Measurements from ENCODE around the gene FBN1.

Gene FBN1

DNA sequence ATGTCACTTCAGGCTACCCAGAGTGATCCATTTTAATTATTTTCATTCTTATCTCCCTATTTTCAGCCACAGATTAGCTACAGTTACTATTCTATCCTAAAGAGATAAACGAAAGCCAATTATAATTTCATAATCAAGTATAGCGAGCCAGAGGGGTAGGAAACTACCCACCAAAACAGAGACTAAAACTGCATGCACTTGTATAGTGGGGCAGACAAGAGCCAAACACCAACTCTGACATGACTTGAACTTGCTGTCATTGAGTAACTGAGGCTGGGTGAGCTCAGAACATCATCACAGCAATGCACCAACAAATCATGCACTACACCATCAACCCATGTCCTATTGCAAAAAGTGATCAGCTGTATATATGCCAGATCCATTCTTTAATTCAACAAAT lies 64.8 kb downstream of the FBN1 start:
- DNase-seq (ENCODE audit: low read depth): no peak

DNA sequence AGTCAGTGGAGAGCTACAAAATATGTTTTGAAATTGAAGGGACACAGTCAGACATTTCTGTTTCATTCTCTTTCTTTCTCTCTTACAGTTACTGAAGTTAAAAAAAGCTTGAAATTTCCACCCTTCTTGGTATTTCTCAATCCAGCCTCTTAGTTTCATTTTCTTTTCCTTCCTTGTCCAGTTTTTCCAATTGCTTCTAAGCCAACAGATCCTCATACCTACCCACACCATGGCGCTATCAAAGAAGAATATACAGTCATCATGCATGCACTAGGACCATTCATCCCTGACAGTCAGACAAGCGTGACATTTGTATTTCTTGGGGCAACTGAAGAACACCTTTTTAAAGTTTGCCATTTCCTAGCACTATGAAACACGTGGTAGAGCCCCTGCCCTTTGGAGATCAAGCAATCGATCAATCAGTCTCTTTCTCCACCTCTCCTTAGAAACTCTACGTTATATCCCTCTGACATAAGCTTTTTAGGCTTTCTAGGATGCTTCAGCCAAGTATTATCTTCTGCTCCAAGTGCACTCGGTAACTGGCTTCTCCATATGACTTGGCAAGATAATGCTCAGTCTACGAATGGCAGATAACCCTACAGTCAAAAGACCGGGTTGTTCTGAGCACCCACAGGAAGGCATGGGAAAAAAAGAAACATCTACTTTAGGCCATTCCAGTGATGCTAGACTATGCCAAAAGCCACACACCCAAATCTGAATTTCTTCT lies 65.4 kb downstream of the FBN1 start:
- no peak for DNase-seq (ENCODE audit: low read depth)

DNA sequence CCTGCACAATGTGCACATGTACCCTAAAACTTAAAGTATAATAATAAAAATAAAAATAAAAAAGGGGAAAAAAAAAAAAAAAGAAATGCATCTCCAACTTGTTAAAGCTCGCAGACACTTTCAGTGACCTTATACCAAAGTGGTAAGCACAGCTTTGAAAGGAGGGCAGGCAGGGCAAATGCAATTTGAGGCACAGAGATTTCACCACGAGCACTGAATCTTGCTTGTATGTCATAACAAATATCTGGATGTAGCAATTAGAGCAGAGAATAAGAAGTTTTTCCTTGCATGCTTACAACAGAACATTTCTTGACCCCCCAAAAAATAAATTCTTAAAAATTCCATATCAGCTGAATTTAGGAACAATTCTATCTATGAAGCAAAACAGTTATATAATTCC lies 66.5 kb downstream of the FBN1 start:
- DNase-seq (ENCODE audit: low read depth): no peak

DNA sequence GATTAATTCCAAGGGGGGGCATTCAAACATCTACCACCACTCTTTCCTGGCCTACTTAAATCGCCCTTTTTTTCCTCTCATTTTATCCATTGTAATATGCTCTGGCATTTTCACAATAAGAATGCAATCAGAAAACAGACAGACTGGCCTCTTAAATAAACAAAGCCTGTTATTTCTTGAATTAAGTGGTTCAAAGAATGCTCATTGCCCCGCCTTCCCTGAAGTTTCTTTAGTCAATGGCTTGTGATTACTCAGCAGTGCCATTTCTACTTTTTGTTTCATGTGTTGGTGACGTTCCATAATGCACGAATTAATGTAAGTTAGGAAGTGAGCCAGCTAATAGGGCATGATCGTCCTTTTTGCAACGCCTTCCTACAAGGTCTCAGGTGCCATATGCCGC lies 68.0 kb downstream of the FBN1 start:
- peak; percentile 71 for DNase-seq (ENCODE audit: low read depth)

DNA sequence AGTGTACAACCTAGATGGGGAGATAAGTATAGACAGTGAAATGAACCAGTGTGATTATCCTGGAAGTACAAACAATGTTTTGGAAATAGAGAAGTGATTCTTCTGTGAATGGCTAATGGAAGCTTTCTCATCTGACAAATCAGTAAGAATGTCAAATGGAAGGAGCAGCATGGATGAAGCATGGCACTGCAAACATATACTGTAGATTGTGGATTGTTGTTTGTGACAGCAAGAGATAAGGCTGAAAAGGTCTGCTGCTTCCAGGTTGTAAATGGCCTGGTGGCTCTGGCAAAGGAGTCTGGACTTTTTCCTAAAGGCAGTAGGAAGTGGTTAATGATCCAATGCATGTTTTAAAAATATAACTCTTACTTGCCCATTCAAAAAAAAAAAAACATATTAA lies 71.3 kb downstream of the FBN1 start:
- no peak for DNase-seq (ENCODE audit: low read depth)

DNA sequence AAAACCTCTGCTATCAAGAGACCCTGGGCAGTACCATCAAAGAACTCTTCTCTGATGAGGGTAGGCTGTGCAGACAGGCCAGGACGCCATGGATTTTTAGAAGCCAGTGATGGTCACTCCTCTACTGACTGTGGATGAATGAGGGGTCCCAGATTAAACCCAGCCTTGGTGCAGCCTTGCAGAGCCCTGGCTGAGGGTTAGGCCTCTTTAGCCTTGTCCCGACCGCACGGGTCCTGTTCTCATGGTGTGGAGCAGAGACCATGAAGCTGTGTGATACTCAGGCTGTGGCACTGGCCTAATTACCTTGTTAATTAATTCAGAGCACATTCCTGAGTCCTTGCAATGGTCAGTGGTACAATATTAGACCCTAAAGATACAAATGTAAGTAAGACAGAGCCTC lies 71.7 kb downstream of the FBN1 start:
- no peak for DNase-seq (ENCODE audit: low read depth)

DNA sequence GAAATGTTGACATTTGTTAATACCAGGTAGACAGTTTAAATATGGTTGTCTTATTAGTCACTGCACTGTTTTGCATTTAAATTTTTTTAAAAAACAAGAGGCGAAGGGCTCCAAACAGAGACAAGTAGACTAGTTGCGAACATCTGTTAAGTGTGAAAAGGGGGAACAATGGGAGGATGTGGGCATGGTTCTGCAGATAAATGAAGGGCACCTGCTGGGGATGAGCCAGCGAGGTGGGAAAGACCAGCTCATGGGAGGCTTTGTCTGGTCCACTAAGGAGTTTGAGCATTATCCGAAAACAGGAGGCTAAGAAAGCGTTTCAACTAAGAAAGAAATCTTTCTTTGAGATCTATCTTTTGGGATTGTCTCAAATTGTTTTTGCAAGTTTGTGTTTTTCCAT lies 72.7 kb downstream of the FBN1 start:
- no peak for DNase-seq (ENCODE audit: low read depth)

DNA sequence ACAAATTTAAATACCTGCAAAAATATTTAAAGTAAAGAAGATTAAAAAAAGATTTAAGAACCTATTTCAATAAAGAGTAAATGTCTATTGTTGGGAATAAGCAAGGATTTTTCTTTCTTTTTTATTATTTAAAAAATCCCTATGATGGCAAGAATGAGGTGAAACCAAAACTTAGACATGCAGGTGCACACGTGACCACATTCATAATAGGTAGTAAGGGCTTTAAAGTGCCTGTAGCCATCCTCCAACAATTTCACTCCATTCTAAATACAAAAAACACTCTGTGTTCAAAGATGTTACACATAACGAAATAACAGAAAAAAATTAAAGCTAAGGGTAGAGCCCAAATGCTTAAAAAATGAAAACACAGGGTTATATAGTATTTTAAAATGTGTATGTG lies 74.0 kb downstream of the FBN1 start:
- no peak for DNase-seq (ENCODE audit: low read depth)

DNA sequence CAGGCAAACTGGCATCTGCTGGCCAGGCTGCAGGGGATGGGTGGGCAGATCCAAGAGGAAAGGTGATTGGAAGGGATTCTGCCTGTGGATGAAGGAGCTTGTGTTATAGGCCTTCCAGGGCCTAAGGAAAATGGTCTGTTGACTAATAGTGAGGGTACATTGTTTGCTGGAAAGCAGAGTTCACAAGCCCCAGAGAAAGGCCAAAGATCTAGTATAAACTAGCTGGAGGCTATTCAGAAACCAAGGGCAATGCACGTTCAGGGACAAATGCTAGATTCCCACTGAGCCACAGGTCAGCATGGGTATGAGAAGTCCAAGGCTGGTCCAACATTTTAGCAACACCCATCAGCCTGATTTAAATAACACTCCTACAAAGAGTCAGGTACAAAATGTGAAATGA lies 74.7 kb downstream of the FBN1 start:
- no peak for DNase-seq (ENCODE audit: low read depth)

DNA sequence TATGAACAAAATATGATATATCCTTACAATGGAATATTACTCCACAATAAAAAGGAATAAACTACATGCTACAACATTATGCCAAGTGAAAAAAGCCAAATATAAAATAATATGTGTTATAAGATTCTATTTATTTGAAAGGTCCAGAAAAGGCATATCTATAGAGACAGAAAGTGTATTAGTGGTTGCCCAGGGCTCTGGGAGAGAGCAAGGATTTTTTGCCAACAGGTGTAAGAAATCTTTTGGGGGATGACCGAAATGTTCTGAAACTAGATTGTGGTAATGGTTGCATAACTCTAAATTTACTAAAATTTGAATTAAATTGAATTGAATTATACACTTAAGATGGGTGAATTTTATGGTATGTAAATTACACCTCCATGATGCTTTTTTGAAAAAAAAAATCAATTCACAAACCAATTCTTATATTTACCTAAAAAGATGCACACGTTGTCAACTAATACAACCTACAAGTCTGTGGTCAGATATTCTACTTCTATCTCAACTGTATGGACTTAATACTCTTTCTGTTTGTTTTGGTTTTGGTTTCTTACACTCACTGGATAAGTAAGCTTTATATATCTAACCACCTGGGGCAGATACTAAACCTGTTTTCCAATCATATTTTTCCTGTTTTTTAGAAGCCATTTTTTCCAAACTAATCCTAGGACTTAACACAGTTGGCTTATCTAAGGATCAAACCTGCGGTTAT lies 75.8 kb downstream of the FBN1 start:
- DNase-seq (ENCODE audit: low read depth): no peak

DNA sequence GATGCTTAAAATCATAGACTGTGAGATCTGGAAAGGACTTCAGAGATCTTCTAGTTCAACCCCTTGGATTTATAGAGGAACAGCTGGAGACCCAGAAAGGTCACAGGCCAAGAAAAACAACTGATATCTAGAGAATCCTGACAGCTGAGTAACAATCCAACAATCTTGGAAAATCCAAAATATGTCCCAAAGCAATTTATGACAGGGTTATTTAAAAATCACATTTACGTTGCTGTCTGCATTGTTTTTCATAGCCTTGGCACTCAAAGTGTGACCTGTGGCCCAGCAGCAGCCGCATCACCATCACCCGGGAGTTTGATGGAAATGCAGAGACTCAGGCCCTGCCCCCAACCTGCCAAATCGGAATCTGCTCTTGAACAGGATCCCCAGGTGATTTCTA lies 78.8 kb downstream of the FBN1 start:
- DNase-seq (ENCODE audit: low read depth): peak; percentile 72

DNA sequence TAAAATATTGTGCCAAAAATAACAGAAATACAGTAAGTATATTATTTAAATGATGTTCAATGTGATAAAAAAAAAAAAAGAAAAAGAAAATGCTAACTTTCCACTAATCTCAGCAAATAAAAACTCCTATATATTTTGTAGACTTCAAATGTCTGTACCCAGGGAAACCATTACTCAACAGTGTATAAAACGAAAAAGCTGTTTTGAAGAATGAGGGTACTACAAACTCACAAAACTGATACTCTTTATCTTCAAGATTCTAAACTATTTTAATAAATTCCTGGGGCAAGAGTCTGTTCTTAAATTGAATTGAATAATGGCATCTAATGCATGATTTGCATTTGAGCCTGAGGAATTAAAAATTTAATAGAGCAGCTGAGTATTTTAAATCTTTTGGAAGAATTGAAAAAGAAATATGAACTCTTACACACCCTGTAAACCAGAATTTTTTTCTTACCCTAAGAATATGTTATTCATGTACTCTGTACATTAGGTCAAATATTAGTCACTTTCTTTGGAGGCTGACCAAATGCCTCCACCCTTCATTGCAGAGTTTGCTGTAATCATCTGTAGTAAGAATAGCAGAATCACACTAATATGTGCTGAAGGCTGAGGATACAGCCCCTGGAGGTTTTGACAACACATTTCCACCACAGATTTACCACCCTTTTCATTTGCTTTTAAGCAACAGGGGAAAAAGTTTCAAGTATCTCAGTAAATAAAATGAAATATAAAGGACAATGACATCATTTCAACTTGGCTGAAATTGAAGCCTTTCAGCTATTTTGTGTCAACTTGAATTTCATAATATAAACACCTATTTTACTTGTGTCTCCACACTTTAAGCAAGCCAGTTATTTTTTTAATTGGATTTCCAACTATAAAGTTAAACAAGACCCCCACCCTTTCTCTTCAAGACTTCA lies 79.7 kb downstream of the FBN1 start:
- peak; percentile 97 for DNase-seq (ENCODE audit: low read depth)

DNA sequence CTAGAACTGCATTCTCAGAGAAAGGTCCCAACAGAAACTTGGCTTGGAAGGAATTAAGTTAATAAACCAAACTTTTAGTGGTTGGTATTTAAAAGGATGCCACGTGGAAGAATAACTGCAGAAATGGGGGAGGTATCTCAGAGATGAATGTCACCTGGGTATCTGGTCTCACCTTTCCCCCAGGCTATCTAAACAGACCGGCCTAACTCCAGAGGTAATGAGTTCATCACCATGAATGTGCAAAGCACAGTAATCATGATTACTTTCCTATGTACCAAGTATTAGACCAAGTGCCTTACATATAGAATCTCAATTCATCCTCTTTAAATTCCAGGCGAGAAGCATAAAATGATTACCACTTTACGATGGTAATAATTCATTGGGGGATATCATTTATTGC lies 80.8 kb downstream of the FBN1 start:
- no peak for DNase-seq (ENCODE audit: low read depth)

DNA sequence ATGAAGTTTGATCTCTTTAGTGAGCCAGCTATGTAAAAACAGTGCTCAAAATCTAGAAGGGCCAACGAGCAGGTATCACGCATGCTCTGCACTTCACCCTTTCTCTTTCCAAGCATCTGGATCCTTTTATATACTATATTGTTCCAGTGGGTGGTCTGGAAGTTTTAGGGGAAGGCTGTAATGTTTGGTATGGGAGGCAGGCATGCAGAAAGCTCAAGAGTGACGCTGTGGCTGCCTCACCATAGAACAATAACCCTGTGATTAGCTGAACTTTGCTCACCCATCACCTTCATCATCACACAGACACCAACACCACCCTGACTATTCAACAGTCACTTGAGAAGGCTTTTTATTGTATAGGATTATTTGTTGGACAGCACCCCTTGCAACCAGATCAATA lies 81.6 kb downstream of the FBN1 start:
- peak; percentile 51 for DNase-seq (ENCODE audit: low read depth)

DNA sequence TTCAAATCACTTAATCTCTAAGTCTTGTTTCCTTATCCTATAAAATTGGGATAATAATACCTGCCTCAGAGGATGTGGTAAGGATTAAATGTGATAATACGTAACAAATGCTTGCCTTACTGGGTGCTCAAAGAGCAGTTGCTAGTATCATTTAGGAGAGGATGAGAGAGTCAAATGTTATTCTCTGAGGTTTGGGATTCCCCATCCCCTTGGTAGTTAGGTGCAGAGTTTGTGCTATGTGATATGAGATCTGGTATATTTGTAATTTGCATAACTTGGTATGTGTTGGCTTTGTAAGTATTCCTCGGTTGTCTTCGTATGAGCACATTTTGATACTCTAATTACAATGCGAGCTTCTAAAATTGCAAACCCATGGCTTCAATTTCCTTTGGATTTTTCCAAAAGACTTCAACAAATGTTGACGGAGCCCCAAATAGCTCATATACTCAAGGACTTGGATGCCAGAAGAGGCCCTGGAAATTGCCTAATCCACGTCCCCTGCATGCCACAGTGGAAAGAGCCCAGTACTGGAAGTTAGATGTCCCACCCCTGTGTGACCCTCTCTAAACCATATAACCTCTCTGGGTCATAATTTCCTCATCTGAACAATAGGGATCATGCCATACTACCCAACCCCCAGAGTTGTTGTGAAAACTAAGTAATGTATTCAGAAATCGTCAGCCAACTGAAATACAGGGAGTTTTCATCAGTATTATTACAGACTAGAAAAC lies 85.0 kb downstream of the FBN1 start:
- no peak for DNase-seq (ENCODE audit: low read depth)

DNA sequence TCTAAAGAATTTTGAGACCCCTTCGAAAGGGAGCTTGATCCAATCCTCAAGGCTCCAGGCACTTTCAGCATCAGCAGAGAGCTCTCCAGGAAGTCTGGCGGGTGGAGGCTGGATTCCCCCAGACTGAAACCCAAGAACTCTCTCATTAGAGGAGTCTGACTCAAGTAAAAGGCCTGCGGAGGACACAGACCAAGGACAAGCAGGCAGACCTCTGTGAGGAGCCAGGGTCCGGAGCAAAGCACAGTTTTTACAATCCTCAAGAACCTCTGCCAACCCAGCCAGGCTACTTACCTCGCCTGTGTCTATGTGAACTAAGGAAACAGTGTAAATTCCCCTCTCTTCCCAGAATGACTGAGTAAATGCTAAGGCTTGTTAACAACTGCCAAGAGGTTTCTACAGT lies 86.2 kb downstream of the FBN1 start:
- peak; percentile 95 for DNase-seq (ENCODE audit: low read depth)

DNA sequence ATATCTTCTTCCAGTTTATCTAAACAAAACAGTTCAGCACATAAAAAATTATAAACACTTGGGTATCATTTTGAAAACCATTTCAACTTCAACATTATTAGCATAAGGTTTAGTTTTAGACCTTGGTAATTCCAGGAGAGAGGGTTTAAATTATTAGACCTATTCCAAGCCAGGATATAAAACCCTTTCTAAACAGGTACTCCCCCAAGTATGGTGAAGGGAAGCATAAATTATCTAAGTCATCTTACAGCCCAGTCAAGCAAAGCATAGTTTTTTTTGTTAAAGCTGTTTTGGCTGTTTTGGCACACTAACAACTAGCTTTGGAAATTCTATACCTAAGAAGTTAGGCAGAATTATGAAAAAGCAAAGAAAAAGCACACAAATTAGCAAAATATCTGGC lies 87.3 kb downstream of the FBN1 start:
- DNase-seq (ENCODE audit: low read depth): no peak

DNA sequence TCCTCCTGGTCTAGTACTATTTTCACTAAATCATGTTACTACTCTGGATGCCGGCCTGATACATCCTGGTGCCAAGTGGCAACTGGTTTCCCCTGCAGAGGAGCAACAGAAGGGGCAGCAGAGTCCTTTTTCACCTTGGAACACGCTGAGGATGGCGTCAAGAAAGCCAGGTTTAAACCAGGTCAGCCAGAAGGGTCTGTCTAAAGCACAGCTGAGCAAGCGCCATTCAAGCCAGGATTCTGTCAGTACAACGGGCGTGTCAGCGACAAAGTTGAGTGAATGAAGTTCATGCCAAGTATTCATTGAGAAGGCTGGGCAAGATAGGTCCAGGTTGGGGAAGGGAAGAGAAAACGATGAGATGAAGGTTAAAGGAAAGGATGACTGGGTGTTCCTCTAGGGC lies 88.2 kb downstream of the FBN1 start:
- DNase-seq (ENCODE audit: low read depth): no peak

DNA sequence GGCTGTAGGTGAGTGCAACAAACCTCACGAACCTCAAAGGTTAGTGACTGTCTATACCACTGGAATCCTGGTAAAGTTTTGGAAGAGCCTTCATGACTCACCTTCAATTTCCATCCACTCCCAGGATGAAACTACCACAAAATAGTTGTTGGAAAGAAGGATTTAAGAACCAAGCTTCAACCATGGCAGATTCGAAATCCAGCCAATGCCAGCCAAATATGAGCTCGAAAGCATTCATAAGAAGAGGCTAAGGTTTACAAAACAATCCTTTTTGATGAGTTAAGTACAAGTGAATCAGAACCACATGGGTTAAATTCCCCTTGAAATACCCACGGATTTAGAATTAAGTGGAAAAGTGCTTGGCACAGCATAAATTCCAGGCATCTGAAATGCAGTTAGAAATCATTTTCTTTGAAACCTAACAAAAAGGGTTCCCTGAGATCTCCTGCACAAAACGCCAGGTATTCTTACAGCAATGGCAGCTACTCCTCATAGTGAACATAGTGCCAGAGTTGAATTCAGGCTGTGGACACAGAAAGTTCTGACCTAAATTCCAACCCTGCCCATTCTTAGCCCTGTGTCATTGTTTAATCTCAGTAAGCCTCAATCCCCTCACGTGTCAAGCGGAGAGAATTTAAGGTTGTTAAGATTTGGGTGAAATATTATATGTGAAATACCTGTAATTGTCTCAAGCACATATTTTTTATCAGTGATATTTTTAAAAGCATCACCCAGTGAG lies 89.2 kb downstream of the FBN1 start:
- no peak for DNase-seq (ENCODE audit: low read depth)

DNA sequence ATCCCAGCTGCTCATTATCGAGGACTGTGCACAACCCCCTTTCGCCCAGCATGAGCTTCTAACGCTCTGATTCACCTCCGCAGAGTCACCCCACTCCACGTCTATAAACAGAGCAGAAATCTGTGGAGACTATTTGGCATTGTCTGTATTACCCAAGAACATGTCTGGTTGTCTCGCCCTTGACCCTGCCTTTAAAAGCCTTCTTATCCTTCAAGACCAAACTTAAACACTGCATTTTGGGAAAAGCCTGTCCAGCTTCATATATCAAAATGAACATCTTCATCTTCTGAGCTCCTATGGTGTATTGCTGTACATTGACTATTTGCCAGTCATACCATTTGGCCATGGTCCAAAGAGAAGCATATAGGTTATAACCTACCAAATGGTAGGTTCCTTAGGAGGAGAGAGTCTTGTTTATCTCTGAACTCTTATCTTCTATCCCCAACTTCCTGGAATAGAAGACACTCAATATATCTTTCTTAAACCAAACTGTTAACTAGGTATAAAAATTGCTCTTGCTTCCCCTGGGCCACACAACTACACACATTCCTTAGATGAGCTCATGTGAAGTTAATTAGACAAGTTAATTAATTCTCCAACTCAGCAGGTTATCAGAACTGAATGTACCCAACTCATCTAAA lies 90.1 kb downstream of the FBN1 start:
- DNase-seq (ENCODE audit: low read depth): peak; percentile 98

DNA sequence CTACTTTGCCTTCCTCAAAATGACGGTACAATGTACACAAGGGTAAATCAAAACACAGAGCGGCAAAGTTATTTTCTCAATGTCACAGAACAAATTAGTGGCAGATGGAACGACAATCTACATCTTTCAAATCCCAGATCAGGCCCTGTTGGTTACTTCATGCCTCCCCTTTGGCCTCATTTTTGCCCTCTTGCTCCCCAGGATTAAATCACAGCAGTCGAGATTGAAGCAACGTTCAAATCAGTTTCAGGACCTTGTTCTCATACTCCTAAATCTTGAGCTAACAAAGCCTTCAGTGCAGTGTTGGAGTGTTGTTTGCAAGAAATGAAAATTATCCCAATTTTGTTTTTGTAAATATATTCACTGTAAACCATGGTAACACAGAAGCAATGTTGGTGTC lies 91.4 kb downstream of the FBN1 start:
- DNase-seq (ENCODE audit: low read depth): peak; percentile 37

All from iris pigment epithelial cell (primary cell).